ENCODE results near the gene RIBC2. TPM values are rescaled to one million over a fixed set of nuclear protein-coding genes. Genes with fewer than 3 reads are reported as not detected.

Gene RIBC2
- total RNA-seq, 4 donors from 2014 or later, result 0.94 to 1.1 TPM; not detected in 2

- no peak overlapping the region for H3K27ac ChIP-seq
- H3K36me3 ChIP-seq, result no peaks in the 10 kb centered on the region
- 60 to 100% methylated on average over 1 to 2 of the region's 2 CpGs for WGBS, 2 donors (ENCODE audit: low coverage in 1 of 2)
- H3K9me3 ChIP-seq, result no peaks in the 10 kb centered on the region
- ATAC-seq, result no peak
- TF ChIP-seq CTCF (IDR thresholded peaks at IDR 0.05) (no peak), POLR2AphosphoS5 (IDR thresholded peaks at IDR 0.05) (no peak), POLR2A (IDR thresholded peaks at IDR 0.05) (no peak), EP300 (IDR thresholded peaks at IDR 0.05) (no peak)
- no peaks in the 10 kb centered on the region for H3K27me3 ChIP-seq
- H3K4me3 ChIP-seq, result no peak overlapping the region
- no peaks in the 10 kb centered on the region for H3K4me1 ChIP-seq
Measured at GRCh38 chr22:45381348-45381747, 32.1 kb upstream of the RIBC2 start.

- 71 to 79% methylated on average over 3 of the region's 3 CpGs for WGBS, 2 donors (ENCODE audit: low coverage in 1 of 2)
- Histone ChIP-seq H3K9me3 (no peaks in the 10 kb centered on the region), H3K27ac (no peak overlapping the region)
Measured at GRCh38 chr22:45389546-45389945, 23.9 kb upstream of the RIBC2 start.

GRCh38 chr22:45397806-45398205 lies 15.7 kb upstream of the RIBC2 start:
- Histone ChIP-seq H3K27me3 (peaks cover 17% of the 10 kb centered on the region), H3K36me3 (no peaks in the 10 kb centered on the region), H3K9me3 (no peaks in the 10 kb centered on the region), H3K27ac (no peak overlapping the region), H3K4me3 (no peak overlapping the region), H3K4me1 (no peaks in the 10 kb centered on the region)
- TF ChIP-seq CTCF (IDR thresholded peaks at IDR 0.05) (peak in 1 of 4 experiments; percentile 21), EP300 (IDR thresholded peaks at IDR 0.05) (no peak)
- 71% methylated on average over 4 of the region's 5 CpGs; no CpG with 5 or more reads in 1 of the 2 donors for WGBS, 2 donors (ENCODE audit: low coverage in 1 of 2)
- ATAC-seq, result no peak

More at GRCh38 chr22:45389546-45389945, 23.9 kb upstream of the RIBC2 start:
- TF ChIP-seq CTCF (IDR thresholded peaks at IDR 0.05) (no peak), EP300 (IDR thresholded peaks at IDR 0.05) (no peak), POLR2A (IDR thresholded peaks at IDR 0.05) (no peak), POLR2AphosphoS5 (IDR thresholded peaks at IDR 0.05) (no peak)
- no peak for ATAC-seq
- Histone ChIP-seq H3K36me3 (no peaks in the 10 kb centered on the region), H3K4me3 (no peak overlapping the region), H3K4me1 (no peaks in the 10 kb centered on the region), H3K27me3 (peaks cover 13% of the 10 kb centered on the region)

- WGBS, 2 donors (ENCODE audit: low coverage in 1 of 2), result 94% methylated on average over 3 of the region's 13 CpGs; no CpG with 5 or more reads in 1 of the 2 donors
- ATAC-seq, result no peak
- no peak overlapping the region for H3K4me3 ChIP-seq
- H3K27ac ChIP-seq, result no peak overlapping the region
- TF ChIP-seq POLR2A (IDR thresholded peaks at IDR 0.05) (no peak), POLR2AphosphoS5 (IDR thresholded peaks at IDR 0.05) (no peak)
- peaks cover 17% of the 10 kb centered on the region for H3K27me3 ChIP-seq
- no peaks in the 10 kb centered on the region for H3K4me1 ChIP-seq
- no peaks in the 10 kb centered on the region for H3K9me3 ChIP-seq
- no peaks in the 10 kb centered on the region for H3K36me3 ChIP-seq
Measured at GRCh38 chr22:45398214-45398613, 15.3 kb upstream of the RIBC2 start.

- H3K27me3 ChIP-seq, result peaks cover 11% of the 10 kb centered on the region
- no peak for TF ChIP-seq CTCF (IDR thresholded peaks at IDR 0.05)
- no peak for TF ChIP-seq POLR2A (IDR thresholded peaks at IDR 0.05)
- TF ChIP-seq POLR2AphosphoS5 (IDR thresholded peaks at IDR 0.05), result no peak
- TF ChIP-seq EP300 (IDR thresholded peaks at IDR 0.05), result no peak
- no peaks in the 10 kb centered on the region for H3K4me1 ChIP-seq
- no peak for ATAC-seq
- H3K36me3 ChIP-seq, result no peaks in the 10 kb centered on the region
- WGBS, 2 donors (ENCODE audit: low coverage in 1 of 2), result 85 to 86% methylated on average over 5 of the region's 5 CpGs
- H3K27ac ChIP-seq, result no peak overlapping the region
- H3K4me3 ChIP-seq, result no peak overlapping the region
- no peaks in the 10 kb centered on the region for H3K9me3 ChIP-seq
Measured at GRCh38 chr22:45399712-45400445, 13.6 kb upstream of the RIBC2 start.

All from gastroesophageal sphincter (tissue), 4 donors.